ENCODE data around the gene PAPOLB.

PAPOLB gene

GRCh38 chr7:4823441-4824119 lies 38.2 kb downstream of the PAPOLB start:
- no peak for DNase-seq (ENCODE audit: low spot score)

GRCh38 chr7:4822677-4823076 lies 39.2 kb downstream of the PAPOLB start:
- DNase-seq (ENCODE audit: low spot score), result no peak

- no peak for DNase-seq (ENCODE audit: low spot score)
Observed at GRCh38 chr7:4820967-4821471, 40.8 kb downstream of the PAPOLB start.

- no peak for DNase-seq (ENCODE audit: low spot score)
Observed at GRCh38 chr7:4820405-4820966, 41.3 kb downstream of the PAPOLB start.

- DNase-seq (ENCODE audit: low spot score), result no peak
Observed at GRCh38 chr7:4819560-4820404, 42.0 kb downstream of the PAPOLB start.

- DNase-seq (ENCODE audit: low spot score), result no peak
Observed at GRCh38 chr7:4818000-4818794, 43.6 kb downstream of the PAPOLB start.

- no peak for DNase-seq (ENCODE audit: low spot score)
Observed at GRCh38 chr7:4817178-4817901, 44.5 kb downstream of the PAPOLB start.

GRCh38 chr7:4816419-4817080 lies 45.3 kb downstream of the PAPOLB start:
- no peak for DNase-seq (ENCODE audit: low spot score)

GRCh38 chr7:4815609-4816418 lies 46.0 kb downstream of the PAPOLB start:
- DNase-seq (ENCODE audit: low spot score), result no peak

GRCh38 chr7:4815121-4815520 lies 46.7 kb downstream of the PAPOLB start:
- DNase-seq (ENCODE audit: low spot score), result no peak

GRCh38 chr7:4814433-4814832 lies 47.4 kb downstream of the PAPOLB start:
- DNase-seq (ENCODE audit: low spot score), result no peak

GRCh38 chr7:4809666-4810065 lies 52.2 kb downstream of the PAPOLB start:
- no peak for DNase-seq (ENCODE audit: low spot score)

- DNase-seq (ENCODE audit: low spot score), result no peak
Observed at GRCh38 chr7:4809091-4809591, 52.7 kb downstream of the PAPOLB start.

GRCh38 chr7:4808565-4808964 lies 53.3 kb downstream of the PAPOLB start:
- no peak for DNase-seq (ENCODE audit: low spot score)

GRCh38 chr7:4808026-4808425 lies 53.8 kb downstream of the PAPOLB start:
- DNase-seq (ENCODE audit: low spot score), result no peak
